Measurements from ENCODE around the gene PTH2. TPM values are rescaled to one million over a fixed set of nuclear protein-coding genes. Genes with fewer than 3 reads are reported as not detected.
A peak's percentile ranks its signal among the peaks of the same experiment; 100 is the strongest.
"Not testable (repeated sequence)": the region's sequence is repeated elsewhere in the genome, so short reads cannot be mapped to it uniquely, and the experiment has no call there.

The PTH2 gene
- total RNA-seq, 1 donor from 2014 or later: not detected

- peak in 1 of 2 donors; percentile 20 for DNase-seq (ENCODE audit: low read depth in 2 of 2)
These were observed 32.9 kb downstream of the PTH2 start for GRCh38 chr19:49390131-49390928.

- no peak for DNase-seq (ENCODE audit: low read depth in 2 of 2)
These were observed 33.8 kb downstream of the PTH2 start for GRCh38 chr19:49389406-49389805.

GRCh38 chr19:49387936-49388372 is 35.3 kb downstream of the PTH2 start, which contains the start of gene KASH5:
KASH5 (plus strand) TSS chr19:49388249; CDS start chr19:49390884, 2,635 bp downstream.
- peak; percentile 7 to 70 for DNase-seq (ENCODE audit: low read depth in 2 of 2)

GRCh38 chr19:49383599-49383998 is 39.6 kb downstream of the PTH2 start:
- no peak for DNase-seq (ENCODE audit: low read depth in 2 of 2)

DNA sequence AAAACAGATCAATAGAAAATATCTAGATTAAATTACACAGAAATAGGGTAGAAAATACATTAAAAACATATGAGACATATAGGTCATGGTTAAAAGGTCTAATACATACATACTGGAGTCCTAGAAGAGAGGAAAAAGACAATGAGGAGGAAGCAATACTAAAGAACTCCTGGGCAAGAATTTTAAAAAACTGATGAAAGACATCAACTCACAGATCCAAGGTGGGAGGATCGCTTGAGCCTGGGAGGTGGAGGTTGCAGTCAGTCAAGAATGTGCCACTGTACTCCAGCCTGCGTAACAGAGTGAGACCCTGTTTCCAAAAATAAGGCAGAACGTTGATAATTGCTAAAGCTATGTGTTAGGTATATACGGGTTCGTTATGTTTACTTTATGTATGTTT is 40.6 kb downstream of the PTH2 start:
- no peak for DNase-seq (ENCODE audit: low read depth in 2 of 2)

DNA sequence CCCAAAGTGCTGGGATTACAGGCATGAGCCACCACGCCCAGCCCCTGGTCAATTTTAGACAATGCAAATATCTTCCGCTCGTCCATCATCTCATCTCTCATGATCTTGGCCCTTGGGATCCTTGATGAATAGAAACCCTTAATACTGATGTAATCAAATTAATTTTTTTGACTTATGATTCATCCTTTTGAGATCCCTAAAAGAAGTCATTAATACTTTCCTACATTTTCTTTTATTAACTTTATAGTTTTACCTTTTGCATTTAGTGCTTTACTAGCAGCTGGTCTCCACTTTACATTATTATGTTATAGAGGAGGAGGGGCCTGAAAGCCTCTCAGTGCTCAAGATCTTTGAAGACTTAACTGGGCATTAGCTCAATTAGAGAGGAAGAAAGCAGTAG is 42.9 kb downstream of the PTH2 start:
- DNase-seq (ENCODE audit: low read depth in 2 of 2): no peak

DNA sequence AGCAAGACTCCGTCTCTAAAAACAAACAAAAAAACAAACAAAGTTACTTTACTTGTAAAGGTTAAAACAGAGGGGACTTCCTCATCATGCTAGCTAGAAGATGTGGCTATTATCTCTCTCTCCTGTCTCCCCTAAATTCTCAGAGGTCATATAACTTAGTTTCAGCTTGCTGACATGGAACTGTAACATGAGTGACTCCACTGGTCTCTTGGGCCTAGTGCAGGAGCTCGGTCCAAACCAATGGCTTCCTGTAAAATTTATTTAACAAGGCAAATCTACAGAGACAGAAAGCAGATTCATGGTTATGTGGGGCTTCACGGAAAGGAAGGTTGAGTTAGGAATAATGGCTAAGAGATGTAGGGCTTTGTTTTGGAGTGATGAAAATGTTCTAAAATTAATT is 44.7 kb downstream of the PTH2 start:
- DNase-seq (ENCODE audit: low read depth in 2 of 2): no peak

GRCh38 chr19:49374665-49375434 is 48.4 kb downstream of the PTH2 start:
- DNase-seq (ENCODE audit: low read depth in 2 of 2): no peak

- DNase-seq (ENCODE audit: low read depth in 2 of 2): not testable (repeated sequence)
These were observed 50.1 kb downstream of the PTH2 start for GRCh38 chr19:49373174-49373573.

Other genes starting within 250 kb of the PTH2 start
- 0.20 and 0.22 TPM in 2 replicates for gene SLC6A16, start 98.2 kb downstream of the PTH2 start, total RNA-seq
- not detected in 2 replicates for gene CD37, start 88.0 kb downstream of the PTH2 start, total RNA-seq
- 51.4 and 57.1 TPM in 2 replicates for gene TEAD2, start 61.0 kb downstream of the PTH2 start, total RNA-seq
- 0.22 and 0.40 TPM in 2 replicates for gene DKKL1, start 59.6 kb downstream of the PTH2 start, total RNA-seq
- gene KASH5, start 35.2 kb downstream of the PTH2 start, total RNA-seq: not detected in 2 replicates
- gene GFY, start 1.9 kb upstream of the PTH2 start, total RNA-seq: not detected in 2 replicates
- gene SLC17A7, start 18.1 kb upstream of the PTH2 start, total RNA-seq: under 0.01 and 0.20 TPM in 2 replicates
- 115 and 140 TPM in 2 replicates for gene PIH1D1, start 28.4 kb upstream of the PTH2 start, total RNA-seq
- 32.3 and 49.6 TPM in 2 replicates for gene ALDH16A1, start 29.8 kb upstream of the PTH2 start, total RNA-seq
- gene FLT3LG, start 50.8 kb upstream of the PTH2 start, total RNA-seq: 0.79 and 0.87 TPM in 2 replicates
- 3,685 and 3,947 TPM in 2 replicates for gene RPL13A, start 64.2 kb upstream of the PTH2 start, total RNA-seq
- 2,677 and 3,620 TPM in 2 replicates for gene RPS11, start 73.0 kb upstream of the PTH2 start, total RNA-seq
- 72.6 and 193 TPM in 2 replicates for gene FCGRT, start 89.2 kb upstream of the PTH2 start, total RNA-seq
- 6.3 and 13.3 TPM in 2 replicates for gene RCN3, start 104.6 kb upstream of the PTH2 start, total RNA-seq
- gene NOSIP, start 157.1 kb upstream of the PTH2 start, total RNA-seq: 87.6 and 105 TPM in 2 replicates
- gene PRRG2, start 157.9 kb upstream of the PTH2 start, total RNA-seq: 4.6 and 12.5 TPM in 2 replicates
- 1.1 and 2.0 TPM in 2 replicates for gene PRR12, start 167.7 kb upstream of the PTH2 start, total RNA-seq
- gene RRAS, start 216.7 kb upstream of the PTH2 start, total RNA-seq: 18.1 and 18.3 TPM in 2 replicates
- gene SCAF1, start 218.8 kb upstream of the PTH2 start, total RNA-seq: 5.0 and 6.3 TPM in 2 replicates
- gene IRF3, start 242.4 kb upstream of the PTH2 start, total RNA-seq: 26.8 and 43.1 TPM in 2 replicates
- 3.4 and 4.8 TPM in 2 replicates for gene BCL2L12, start 242.5 kb upstream of the PTH2 start, total RNA-seq

All from lung microvascular endothelial cell (primary cell).